Myocyte (in vitro differentiated cells): ENCODE measurements around the gene PARD3B. TPM values are rescaled to one million over a fixed set of nuclear protein-coding genes. Genes with fewer than 3 reads are reported as not detected.

Source experiments
- DNase-seq: peaks from one replicate; pipeline ENCODE4 v3.0.0-alpha.2; 2012; ENCODE audit warnings: low read depth
- total RNA-seq: library from RNA; depleted of rRNA; stranded (reverse); fragments of >200 nt; gene quantifications from 2 replicates; pipeline ENCODE4 v1.2.3, GENCODE V29; 2014

The PARD3B gene
- total RNA-seq, 1 donor from 2014 or later, result 7.2 TPM

DNA sequence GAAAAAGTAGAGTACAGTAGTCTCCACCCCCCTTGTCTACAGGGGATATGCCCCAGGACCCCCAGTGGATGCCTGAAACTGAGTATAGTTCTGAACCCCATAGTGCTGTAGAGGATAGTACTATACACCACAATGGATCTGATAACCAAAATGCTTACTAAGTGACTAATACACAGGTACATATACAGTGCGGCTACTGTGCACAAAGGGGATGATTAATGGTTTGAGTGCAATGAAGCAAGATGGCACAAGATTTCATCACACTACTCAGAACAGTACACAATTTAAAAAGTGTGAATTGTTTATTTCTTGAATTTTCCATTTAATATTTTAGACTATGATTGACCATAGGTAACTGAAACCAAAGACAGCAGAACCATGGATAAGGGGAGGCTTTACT lies 690.2 kb downstream of the PARD3B start:
- DNase-seq, result no peak

DNA sequence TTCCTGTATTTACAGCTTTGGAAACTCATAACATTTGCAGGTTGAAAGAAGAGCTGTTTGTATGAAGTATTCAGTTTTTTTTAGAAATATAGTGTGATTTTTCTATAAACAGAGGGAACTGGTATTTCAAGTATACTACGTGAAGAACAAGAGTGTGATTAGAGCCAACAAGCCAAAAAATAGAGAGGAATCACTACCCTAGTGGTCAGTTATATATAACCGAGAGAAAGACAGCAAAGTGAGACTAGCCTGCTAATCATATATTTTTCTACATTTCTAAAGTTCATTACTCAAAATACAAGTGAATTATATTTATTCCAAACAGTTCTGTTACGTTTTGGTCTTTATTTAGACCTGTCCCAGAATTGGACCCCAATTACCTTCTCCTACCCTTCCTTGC lies 692.2 kb downstream of the PARD3B start:
- DNase-seq, result no peak

DNA sequence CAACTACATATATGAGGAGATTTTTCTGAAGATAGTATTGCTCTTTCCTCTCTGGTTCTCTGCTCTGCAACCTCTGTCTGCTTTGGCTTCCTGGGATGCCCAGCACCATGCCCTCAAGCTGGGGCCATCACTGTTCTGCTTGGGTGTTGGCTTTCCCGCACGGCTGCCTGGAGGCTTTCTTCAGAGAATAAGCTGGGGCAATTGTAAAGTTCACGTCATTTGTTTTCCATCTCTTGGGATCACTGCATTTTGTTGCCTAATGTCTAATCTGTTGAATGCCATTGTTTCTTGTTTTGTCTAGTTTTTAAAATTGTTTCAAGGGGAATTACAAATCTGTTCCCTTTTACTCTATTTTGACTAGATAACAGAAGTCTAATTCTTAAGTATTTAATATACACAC lies 699.7 kb downstream of the PARD3B start:
- no peak for DNase-seq

DNA sequence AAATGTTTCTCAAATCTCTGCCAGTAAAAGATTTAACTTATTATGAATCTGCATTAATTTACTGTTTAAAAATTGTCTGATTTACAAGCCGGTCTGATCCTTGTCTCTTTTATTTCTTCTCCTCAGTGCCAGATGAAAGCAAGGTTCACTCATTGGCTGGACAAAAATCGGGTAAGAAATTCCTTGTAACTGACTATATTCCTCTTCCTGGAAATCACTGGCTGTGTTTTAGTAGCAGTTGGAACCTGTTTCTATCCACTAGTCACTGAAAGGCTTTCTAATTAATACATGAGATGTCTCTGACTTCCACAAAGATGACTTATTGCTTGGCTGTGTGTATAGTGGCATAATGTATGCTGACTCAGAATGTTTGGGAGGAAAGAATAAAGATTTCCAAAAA lies 700.4 kb downstream of the PARD3B start:
- peak; percentile 6 for DNase-seq

DNA sequence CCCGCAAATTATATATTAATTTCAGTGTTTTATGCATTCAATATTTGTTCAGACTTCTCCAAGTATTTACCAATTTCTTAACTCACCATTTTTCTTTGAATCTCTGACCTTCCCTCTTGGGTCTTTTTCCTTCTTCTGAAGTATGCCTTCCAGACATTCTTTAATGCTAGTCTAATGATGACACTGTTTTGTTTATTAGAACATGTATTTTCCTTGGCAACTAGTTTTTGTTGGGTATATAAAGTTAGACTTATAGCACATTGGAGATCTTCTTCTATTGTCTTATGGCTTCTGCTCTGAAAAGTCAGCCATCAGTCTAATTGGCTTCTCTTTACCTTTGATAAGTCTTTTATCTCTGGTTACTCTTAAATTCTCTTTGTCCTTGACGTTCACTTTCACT lies 713.8 kb downstream of the PARD3B start:
- DNase-seq, result no peak

DNA sequence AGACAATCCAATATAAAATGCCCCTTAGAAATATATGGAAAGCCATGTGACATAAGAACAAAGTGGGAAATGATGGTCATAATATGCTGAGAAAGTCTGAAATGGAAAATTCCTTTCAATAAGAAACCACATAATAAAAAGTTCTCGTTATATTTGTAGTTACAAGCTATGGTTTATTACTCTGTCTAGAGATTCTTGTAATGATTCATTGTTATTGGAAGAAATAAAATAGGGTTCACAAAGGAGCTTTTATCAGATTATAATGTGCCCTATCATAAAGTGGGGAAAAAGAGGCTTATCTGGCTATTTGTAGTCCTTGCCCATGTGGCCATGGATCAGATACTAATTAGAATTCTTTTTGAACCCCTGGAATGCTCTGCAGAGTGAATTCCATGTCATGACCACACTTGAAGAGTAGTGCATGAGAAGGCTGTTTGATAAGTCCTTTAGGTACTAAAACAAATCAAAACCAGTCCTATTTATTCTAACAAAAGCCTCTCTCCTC lies 716.3 kb downstream of the PARD3B start:
- no peak for DNase-seq

DNA sequence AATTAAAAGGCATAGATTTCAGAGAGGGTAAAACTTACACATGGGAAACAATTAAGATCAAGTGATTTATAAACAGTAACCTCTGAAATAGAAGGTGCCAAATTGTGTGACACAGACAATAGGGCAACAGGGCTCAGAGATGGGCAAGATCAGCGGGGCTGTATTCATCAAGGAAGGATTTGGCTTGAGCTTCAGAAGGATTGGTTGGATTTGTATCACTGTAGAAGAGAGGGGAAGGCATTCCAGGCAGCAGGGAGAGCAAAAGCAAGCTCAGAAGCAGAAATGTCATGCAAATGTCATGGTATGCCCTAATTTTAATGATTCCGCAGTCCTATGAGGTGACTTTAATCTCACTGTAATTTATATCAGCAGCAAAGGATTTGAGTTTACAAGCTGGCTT lies 722.0 kb downstream of the PARD3B start:
- no peak for DNase-seq

DNA sequence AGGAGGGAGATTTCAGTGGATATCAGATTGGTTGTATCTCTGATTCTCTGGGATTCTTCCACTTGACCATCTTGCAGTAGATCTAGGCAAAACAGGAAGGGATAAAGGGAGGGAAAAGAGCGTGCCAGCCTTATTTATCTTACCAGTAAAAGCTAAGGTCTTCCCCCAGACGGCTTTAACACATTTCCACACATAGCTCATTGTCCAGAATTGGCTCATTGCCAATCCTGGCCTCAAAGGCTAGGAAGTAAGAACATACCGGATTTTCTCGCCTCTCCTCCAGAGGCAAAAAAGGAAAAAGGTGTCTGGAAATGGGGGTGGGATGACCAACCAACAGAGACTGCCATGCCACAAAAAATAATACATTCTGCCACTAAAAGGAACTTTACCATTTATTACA lies 725.4 kb downstream of the PARD3B start:
- DNase-seq, result no peak

DNA sequence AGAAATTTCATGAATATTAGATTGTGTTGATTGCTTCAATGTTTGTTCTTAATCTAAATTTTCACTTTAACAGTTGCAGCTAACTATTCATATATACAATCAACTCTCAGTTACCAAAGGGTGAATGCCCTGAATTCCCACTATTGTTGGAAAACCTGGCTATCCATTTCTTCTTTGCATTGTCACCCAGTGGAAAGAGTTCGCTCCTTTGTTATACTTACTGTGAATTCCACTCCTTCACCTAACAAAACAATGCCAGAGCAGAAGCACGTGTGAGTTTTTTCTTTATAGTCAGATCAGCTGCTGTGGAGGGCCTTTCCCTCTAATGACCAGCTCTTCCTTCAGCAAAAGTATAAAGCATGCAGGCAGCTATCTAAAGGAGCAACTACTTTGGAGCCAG lies 727.9 kb downstream of the PARD3B start:
- DNase-seq, result no peak

DNA sequence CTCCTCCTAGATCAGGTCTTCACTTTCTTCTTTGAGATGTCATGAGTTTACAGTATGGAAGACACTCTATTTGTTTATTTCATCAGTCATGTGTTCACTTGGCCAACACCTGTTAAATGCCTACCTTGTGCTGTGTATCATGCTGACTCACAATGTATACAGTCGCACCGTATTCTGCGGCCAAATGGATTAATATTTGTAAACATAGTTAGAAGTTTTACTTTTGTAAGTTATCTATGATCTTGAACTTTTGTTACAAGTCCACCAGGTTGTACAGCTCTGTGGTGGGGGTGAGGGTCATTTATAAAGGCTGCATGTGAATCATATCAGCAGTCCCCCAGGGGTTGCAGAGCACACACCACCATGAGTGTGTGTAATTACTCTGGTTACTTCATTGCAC lies 728.4 kb downstream of the PARD3B start:
- DNase-seq, result no peak

DNA sequence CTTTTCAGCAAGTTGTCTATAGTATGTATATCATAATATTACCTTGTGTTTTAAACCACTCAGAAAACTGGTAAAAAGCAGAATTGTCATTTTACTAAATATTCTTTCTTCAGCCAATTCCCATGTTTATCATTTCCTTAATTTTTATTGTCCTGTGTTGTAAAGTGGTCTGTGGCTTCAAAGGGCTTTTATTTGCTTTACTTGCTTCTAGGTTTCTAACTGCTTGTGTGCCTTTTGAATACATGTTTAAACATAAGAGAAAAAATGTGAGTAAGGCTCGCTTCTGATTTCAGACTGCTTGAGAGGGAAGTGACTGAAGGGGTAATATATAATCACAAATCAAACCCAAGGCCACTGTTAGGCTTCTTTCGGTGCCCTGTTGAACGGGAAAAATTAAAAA lies 729.5 kb downstream of the PARD3B start:
- no peak for DNase-seq

DNA sequence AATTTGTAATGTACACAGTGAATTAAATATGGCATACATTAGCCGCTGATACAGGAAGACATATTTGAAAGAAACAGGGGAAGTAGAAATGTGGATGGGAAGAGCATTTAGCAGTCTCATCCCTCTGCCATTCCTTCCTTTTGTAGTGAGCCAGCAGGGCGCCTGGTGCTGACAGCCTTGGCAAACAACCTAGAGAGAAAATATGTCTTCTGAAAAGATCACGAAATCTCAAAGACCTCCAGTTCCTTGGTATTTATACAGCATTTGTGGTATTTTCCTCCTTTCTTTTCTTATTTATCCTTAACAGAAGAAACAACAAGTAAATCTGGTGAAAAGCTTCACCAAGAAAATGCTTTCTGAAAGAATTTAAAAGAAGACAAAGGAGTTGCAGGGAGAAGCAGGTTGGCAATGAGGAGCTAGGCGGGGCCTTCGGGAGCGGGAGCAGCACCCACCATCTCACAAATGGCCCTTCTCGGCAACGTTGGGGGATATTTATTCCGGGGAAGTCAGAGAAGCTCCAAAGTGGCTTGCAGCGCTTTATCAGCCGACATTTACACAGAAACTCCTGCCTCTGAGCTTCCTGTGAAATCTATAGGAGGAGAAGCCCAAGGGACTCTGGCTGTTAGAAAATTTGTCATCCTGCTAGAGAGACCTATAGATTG lies 731.0 kb downstream of the PARD3B start:
- no peak for DNase-seq

DNA sequence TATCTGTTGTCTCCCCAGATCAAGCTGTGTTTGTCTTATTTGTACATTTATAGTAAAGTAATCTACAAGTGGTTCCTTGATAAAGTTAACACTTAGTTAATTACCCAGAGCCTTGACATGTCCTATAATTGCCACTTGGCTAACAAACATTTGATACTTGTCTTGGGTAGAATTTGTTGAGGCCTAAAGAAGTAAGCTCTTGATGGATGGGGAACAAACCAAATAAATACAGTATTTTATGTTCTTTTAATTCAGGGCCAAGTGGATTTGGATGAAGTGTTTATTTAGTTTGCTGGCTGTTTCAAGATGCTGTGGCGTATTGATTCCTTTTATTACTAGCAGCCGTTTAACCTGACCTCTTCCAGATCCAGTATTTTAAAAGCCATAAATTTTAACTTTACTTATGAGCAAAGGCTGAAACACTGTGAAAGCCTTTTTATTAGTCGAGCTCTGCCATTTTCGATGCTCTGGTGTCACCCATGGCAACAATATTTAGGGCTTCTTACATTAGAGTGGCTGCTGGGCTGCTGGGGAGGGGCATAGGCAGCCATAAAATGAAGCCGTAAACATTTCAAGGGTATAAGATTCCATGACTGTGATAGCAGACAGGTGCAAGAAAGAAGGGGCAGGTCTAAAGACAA lies 735.4 kb downstream of the PARD3B start:
- no peak for DNase-seq

DNA sequence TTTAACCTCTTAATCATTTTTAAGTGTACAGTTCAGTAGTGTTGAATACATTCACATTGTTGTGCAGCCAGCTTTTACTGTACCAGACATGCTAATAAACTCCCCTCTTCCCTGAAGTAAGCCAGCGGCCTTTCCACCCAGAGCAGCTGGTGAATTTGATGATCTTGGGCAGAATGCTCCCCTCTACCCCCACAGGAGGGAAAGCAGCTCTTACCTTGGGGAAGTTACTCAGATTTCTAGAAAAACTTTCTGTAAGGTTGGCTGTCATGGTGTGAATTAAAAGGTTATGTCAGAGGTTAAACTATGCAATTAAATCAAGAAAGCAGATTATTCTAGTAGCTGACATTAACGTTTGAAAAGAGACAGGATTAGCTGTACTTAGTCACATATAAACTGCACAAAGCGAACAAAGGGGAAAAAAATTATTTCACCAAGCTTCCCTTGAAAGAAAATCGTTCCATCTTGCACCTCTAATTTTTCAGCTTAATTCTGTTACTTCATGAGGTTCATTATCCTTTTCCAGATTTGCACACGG lies 738.5 kb downstream of the PARD3B start:
- no peak for DNase-seq

DNA sequence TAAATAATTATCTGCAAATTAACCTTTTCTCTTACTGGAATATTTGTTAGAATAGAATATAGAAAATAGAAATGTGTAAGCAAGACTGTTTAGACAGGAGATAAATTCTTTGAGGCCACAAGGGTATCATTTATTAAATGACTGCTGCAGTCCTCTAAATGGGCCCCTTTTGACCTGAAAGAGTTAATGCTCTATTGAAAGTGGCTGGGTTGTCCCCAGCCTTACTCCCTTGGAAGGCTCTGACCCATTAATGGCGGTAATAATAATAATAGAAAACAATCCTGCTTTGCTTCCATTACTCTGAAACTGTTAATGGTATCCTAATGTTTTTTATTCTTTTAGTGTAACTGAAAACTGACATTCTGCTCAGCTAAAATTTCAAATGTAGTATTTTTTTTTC lies 739.1 kb downstream of the PARD3B start:
- DNase-seq, result no peak

DNA sequence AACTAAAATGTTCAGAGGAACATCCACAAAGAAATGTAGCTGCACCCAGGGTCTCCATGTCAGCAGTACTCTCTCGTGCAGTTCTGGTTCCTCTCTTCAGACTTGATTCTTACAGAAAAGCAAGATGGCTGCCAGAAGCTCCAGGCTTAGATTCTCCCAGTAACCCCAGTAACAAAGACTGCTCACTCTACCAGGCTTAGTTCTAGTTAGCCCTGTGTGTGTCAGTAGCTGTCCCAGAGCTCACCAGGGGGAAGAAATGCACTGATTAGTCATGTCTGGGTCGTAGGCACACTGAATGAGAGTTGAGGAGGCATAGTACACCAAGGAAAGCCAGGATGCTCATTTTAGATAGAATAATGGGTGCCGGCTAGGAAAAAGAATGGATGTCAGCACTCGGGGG lies 742.0 kb downstream of the PARD3B start:
- DNase-seq, result no peak

DNA sequence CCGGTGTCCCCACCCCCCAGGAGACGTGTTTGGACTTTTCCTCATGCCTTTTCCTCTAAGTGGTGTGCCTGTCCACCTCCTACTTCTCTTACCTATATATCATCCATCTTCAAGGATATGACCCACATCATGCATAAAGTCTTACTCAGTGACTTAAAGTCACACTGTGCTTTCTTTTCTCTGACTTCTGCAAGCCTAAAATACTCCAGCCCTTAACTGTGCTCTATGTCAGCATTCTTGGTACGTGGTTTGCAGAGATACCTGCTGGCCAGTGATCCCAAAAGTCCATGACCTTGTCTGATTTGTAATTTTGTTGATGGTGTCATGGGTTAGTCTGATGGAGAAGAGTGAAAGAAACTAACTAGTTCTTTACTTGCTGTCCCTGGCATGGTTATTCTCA lies 743.4 kb downstream of the PARD3B start:
- DNase-seq, result no peak

DNA sequence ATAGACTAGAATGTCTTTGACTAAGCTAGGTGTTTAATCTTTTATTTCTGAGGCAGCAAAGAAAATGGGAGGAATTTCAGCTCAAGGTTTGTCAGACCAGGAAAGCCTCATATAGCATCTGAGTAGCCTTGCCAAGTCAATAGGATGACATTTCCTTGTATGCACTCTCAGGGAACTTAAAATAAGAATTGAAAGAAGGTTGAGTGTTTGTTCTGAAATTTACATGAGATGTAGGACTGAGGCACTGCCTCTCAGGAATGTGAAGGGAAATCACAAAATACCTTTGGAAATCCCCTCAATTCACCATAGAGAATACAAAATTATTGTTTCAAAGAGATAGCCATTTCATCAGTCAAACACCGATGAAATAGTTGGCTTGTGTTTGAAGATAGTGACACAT lies 745.0 kb downstream of the PARD3B start:
- DNase-seq, result no peak

DNA sequence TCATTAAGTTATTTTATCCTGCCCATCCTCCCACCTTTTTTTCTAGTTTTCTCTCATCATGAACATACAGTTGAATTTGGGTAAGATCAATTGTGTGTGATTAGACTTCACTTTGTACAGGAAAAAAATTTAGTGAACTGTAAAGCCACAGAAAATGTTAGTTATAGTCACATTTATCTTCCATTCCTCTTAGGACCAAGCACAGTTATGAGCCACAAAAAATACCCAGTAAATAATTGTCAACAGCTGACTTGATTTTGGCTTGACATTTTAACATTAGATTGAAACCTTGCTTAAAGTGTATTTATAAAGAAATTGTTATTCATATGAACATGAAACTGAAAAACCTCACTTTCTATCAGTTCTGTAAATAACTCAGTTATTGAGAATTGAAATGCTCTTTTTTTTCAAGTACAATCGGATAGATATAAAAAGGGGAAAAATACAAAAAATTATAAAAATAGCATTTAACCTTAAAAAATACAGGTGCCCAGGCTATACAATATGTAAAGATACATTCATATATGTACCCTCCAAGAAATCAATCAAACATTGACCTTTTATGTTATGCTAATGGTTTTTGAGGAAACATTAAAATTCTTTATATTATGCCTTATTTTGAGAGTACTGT lies 747.5 kb downstream of the PARD3B start:
- no peak for DNase-seq

DNA sequence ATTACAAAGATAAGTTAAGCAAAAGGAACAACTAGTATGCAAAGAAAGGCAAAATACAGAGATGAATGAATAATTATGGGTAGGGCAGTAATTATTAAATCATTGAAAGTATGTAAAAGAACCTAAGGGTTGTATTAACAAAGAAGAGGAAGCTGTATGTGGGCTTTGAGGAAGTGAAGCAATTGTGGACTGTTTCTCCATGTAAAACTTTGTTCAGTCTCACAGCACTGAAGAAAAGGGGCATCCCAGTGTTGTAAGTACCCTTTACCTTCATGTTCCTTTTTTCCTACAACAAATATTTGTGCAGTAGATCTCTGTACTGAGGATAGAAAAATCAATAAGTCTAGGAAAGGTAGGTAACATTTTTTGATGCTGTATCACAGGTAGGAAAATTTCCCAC lies 748.3 kb downstream of the PARD3B start:
- DNase-seq, result no peak

DNA sequence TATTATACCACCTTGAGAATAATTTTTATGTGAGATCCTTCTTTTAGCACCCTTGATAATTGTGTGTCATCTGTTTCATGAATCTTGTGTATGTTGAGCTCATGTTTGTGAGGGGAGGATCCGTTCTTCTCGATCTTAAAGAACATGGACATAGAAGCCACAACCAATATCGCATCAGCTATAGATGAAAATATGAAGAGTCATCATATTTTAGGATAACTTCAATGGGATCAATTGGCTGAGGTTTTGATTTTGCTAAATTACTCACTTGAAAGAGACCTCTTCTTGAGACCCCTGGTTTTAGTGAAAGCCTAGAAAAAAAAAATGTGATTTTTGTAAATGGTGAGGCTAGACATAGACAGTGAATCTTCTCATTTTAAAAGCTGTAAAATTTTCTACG lies 751.7 kb downstream of the PARD3B start:
- DNase-seq, result no peak

DNA sequence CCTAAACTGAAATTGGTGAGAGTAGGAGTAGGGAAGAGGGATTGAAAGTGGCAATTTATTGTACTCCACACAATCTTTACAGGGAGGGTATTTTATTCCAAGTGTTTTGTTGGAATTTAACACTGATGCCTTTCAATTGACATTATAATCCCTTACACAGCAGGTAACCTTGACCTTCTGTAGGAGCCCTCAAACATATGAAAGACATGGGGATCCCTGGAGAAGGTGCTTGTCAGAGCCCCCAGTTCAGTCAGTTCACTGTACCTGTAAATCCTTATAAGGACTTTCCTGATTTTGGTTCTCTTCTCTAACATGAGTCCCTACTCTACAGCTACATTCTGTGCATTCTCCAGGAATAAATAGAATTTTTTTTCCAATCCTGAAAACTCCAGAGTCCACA lies 752.1 kb downstream of the PARD3B start:
- DNase-seq, result no peak

DNA sequence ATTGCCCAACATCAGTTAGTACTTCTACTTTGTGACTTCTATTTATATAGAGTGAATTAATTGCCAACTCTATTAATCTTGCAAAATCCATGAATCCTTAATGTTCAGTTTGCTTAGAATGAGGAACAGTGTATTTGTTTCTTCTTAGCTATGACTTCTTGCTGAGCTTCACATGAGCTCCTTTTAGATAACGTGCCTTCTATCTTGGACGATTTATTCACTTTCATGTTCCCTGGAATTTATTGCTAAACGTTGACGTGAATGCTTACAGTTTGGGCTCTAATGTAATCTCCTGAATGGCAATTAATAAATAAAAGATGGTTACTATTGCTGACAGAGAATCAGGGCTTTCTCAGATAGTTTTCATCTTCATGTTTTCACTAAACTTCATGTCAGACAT lies 752.6 kb downstream of the PARD3B start:
- no peak for DNase-seq
